Measurements from ENCODE around the gene OBP2B.
"Not testable (repeated sequence)": the region's sequence is repeated elsewhere in the genome, so short reads cannot be mapped to it uniquely, and the experiment has no call there.

Gene OBP2B

DNA sequence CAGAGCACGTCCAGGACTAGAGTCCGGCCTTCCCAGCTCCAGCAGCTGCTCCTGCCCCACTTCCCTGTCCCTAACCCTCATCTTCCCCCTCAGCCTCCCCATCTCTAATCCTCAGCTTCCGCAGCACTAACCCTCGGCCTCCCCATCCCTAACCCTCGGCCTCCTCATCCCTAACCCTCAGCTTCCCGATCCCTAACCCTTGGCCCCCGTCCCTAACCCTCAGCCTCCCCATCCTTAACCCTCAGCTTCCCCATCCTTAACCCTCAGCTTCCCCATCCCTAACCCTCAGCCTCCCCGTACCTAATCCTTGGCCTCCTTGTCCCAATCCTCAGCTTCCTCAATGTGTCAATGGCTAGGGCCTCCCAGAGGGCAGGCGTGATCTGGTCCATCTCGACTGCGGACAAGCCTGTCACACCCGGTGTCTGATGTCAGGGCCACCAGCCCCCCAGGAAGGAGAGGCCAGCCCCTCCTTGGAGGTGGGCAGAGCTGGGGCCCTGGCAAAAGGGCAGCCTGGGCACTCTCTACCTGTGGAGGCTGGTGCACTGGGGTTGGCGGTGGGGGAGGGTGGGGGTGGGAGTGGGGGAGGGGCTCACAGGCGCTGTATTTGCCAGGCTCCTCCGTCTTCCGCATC is 1.4 kb downstream of the OBP2B start:
- no peak for DNase-seq (ENCODE audit: low read depth in 1 of 2, low spot score in 1 of 2)
- in situ Hi-C loops (cut with HindIII; ENCODE audit: low pct_unique_long_range_greater_than_20kb, low sequenced_read_pairs) = no loop called here
- no peak for TF ChIP-seq JUND (IDR thresholded peaks at IDR 0.05; ENCODE audit: low read depth)

DNA sequence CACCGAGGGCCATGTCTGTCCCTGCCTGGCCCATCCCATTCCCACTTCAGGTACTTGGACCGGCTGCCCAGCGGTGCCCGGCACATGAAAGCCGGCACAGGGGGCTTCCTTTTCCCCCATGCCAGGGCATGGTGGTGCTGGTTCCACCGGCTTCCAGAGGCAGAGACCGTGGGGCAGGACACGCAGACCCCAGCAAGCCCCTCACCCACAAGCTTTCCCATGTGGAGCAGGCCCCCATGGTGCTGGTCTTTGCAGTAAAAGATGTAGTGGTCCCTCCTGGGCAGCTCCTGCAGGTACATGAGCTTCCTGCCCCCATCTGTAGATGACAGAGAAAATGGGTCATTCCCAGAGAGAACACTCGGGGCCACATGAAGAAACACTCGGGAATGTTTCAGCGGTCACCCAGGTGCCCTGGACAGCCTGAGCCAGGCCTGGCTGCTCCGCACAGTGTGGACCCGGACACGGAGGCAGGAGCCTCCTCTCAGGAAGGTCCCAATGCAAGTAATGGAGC is 2.0 kb downstream of the OBP2B start:
- in situ Hi-C loops (cut with HindIII; ENCODE audit: low pct_unique_long_range_greater_than_20kb, low sequenced_read_pairs) = no loop called here
- DNase-seq (ENCODE audit: low read depth in 1 of 2, low spot score in 1 of 2) = no peak
- TF ChIP-seq JUND (IDR thresholded peaks at IDR 0.05; ENCODE audit: low read depth) = no peak

DNA sequence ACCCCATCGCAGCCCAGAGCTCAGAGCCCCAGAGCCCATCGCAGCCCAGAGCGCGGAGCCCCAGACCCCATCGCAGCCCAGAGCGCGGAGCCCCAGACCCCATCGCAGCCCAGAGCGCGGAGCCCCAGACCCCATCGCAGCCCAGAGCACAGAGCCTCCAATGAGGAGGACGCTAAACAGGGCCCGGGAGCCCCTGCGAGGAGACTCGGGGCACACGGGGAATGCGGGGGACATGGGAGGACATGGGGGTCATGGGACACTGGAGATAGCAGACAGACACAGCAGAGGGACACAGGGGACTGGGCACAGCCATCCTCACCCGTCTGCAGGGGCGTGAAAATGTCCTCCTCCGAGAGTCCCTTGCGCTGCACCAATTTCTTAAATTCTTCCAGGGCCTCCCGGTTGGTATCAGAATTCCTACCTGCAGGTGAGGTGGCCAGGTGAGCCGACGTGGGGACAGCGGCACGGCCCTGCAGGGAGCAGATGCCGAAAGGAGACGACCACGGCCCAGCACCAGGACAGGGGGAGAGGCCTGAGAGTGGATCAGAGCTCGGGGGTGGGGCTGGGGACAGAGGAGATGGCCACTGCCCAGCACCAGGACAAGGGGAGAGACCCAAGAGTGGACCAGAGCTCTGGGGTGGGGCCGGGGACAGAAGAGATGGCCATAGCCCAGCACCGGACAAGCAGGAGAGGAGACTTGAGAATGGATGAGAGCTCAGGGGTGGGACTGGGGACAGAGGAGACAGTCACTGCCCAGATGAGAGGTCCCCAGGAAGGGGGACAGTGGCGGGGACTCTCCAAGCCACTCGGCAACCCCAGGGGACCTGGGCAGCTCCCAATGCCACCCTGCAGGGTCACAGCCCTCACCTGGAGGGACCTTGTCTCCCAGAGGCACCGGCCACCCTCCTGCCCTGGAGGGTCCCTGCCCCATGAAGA is 2.8 kb downstream of the OBP2B start:
- DNase-seq (ENCODE audit: low read depth in 1 of 2, low spot score in 1 of 2) = no peak
- no peak for TF ChIP-seq JUND (IDR thresholded peaks at IDR 0.05; ENCODE audit: low read depth)
- in situ Hi-C loops (cut with HindIII; ENCODE audit: low pct_unique_long_range_greater_than_20kb, low sequenced_read_pairs) = no loop called here

DNA sequence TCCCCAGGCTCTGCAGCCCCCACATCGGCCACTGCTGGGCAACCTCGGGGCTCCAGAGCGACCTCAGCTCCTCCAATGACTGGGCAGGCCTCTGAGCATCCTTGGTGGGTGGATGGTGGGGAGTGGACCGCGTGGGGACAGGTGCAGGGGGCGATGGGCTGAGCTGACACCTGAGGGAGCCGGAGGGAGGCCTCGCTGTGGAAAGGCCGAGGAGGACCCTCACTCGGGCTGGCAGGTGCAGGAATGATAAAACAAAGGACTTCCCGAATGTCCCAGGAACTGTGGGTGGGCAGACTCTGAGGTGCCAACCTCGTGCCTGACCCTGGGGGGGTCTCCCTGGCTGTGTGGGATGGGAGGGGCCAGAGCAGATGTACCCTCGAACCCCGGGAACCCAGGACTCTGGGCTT is 3.6 kb downstream of the OBP2B start:
- DNase-seq (ENCODE audit: low read depth in 1 of 2, low spot score in 1 of 2); in situ Hi-C loops (cut with HindIII; ENCODE audit: low pct_unique_long_range_greater_than_20kb, low sequenced_read_pairs): not testable (repeated sequence)

DNA sequence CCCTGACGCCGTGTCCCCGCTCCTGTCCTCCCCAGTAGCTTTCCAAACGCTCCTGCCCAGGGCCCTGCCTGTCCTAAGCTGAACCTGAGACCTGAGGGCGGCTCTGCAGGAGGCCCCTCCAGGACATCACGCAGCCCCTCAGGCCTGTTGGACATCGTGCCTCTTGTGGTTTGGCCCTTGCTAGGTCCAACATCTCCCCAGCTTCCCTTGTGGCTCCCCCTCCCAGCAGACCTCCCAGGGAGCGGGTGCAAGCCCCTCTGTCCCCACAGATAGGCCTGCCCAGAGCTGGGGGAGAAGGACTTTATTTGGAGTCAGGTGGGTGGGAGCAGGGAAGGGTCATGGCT is 4.1 kb downstream of the OBP2B start:
- DNase-seq (ENCODE audit: low read depth in 1 of 2, low spot score in 1 of 2) = no peak
- in situ Hi-C loops (cut with HindIII; ENCODE audit: low pct_unique_long_range_greater_than_20kb, low sequenced_read_pairs) = no loop called here
- no peak for TF ChIP-seq JUND (IDR thresholded peaks at IDR 0.05; ENCODE audit: low read depth)

DNA sequence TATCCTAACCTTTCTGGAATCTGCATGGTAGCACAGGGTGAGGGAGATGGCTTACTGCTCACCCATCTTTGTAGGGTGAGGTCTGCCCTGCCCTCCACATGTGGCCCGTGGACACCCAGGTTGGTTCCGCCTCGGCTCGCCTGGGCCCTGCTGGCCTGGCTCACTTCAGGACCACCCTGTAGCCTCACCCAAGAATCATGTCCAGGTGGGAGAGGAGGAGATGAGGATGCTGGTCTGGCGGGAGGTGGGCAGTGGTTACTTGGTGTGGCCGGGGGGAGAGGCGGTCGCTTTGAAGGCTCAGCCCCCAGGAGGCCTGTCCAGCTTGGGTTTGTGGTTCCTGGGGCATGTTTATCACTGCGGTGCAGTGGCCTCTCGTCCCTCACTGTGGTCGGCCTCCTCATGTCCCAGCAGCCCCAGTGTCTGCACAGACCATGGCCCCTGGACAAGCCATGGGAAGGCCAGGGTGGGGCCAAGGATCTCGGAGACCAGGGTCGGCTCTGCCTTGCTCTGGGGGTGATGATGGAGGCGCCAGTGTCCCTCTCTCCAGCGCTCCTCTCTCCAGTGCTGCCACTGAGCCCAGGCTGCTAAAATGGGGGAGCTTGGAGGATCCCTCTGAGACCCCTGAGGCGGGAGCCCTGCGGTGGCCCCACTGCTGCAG is 4.6 kb downstream of the OBP2B start:
- no peak for DNase-seq (ENCODE audit: low read depth in 1 of 2, low spot score in 1 of 2)
- TF ChIP-seq JUND (IDR thresholded peaks at IDR 0.05; ENCODE audit: low read depth) = no peak
- in situ Hi-C loops (cut with HindIII; ENCODE audit: low pct_unique_long_range_greater_than_20kb, low sequenced_read_pairs) = no loop called here

DNA sequence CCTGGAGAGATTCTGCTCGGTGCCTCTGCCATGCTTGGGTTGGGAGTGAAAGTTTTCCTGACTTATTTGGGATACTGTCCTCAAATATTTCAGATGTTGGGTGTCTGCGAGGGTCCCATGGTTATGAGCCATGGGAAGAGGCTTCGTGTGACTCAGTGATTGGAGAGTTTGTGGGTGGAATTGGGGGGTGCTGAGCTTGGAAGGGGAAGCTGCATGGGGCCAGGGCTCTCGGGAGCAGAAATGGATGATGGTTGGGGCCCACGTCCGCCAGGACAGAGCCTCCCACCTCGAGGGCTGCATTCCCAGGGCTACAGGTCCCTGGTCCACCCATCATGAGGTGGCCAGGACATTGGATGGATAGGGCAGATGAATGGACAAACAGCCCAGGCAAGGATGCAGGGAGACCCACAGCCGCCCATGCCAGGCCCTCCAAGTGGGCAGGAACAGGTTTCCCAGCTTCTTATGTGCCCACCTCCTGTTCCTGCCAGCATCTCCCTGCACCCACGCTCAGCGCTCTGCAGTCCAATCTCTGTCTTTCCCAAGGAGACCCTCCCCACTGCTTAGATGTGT is 5.5 kb downstream of the OBP2B start:
- in situ Hi-C loops (cut with HindIII; ENCODE audit: low pct_unique_long_range_greater_than_20kb, low sequenced_read_pairs) = no loop called here
- TF ChIP-seq JUND (IDR thresholded peaks at IDR 0.05; ENCODE audit: low read depth) = no peak
- DNase-seq (ENCODE audit: low read depth in 1 of 2, low spot score in 1 of 2) = no peak

DNA sequence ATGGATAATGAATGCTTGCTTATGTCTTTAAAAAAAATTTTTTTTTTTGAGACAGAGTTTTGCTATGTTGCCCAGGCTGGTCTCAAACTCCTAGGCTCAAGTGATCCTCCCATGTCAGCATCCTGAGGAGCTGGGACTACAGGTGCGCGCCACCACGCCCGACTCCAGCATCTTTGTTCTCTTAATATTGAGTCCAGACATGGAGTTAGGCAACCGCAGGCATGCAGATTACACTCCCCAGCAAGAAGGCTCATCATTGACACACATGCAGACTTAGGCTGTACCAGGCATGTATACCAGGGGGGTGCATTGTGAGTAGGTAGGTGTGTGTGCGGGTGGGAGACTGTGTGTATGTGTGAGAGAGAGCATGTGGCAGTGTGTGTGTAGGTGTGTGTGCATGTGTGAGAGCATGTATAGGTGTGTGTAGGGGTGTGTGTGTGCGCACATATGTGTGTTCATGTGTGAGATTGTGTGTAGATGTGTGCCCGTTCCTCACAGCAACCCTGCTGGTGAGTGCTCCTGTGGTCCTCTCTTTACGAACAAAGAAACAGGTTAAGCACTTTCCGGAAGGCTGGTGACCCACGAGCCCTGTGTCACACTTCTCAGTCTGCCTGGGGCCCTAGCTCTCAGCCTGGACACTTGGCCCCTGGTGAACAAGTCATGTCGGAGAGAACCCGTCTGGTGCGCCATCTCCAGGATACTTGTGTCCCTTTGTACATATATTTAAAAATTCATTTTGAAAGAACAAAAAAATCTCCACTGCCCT is 6.2 kb downstream of the OBP2B start:
- no peak for TF ChIP-seq JUND (IDR thresholded peaks at IDR 0.05; ENCODE audit: low read depth)
- in situ Hi-C loops (cut with HindIII; ENCODE audit: low pct_unique_long_range_greater_than_20kb, low sequenced_read_pairs) = no loop called here
- no peak for DNase-seq (ENCODE audit: low read depth in 1 of 2, low spot score in 1 of 2)

DNA sequence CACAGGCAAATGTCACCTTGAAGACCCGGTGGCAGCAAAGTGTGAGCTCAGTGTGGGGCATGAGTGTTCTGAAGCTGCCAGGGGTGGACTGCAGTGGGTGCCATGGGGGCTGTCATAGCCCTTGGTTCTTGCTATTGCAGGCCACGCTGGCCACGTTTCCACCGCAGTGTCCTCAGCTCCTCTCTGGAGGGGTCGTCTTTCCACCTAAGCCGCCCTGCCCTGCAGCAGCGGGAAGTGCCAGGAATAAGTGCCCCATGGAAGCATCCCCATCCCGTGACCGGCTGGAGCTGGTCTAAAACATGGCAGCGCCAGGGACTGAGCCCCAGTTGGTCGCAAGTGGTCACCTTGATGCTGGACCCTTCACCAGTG is 6.9 kb downstream of the OBP2B start:
- DNase-seq (ENCODE audit: low read depth in 1 of 2, low spot score in 1 of 2) = no peak
- TF ChIP-seq JUND (IDR thresholded peaks at IDR 0.05; ENCODE audit: low read depth) = no peak
- in situ Hi-C loops (cut with HindIII; ENCODE audit: low pct_unique_long_range_greater_than_20kb, low sequenced_read_pairs) = no loop called here

DNA sequence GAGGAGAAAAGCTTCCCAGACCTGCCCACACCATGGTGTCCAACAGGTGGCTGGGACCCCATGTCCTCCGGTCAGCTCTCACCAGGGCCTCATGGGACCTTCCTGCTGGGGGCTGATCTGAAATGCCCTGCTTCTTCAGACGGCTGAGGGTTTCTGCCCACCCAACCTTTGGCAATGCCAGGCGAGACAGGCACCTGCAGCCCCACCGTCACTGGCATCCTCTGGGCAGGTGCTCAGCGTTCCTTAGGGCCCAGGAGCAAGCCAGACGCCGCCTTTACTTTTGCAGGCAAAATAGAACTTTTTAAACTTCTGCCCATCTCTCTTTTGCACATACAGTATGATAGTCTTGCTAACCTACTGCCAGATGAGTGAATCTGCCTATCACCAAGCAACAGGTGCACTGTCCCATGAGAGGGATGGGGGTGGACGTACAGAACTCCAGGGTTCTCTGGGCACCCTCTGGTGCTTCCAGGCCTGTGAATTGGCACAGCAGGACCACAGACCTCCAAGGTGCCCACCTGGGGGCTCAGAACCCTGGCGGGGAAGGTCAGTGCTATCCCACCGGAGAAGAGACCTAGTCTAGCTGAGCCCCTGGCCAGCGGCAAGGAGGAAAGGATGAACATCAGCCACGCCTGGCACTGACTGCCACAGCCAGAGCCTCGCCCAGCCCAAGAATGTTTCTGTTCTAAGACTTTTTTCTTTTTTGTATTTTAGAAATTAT is 7.5 kb downstream of the OBP2B start:
- no peak for DNase-seq (ENCODE audit: low read depth in 1 of 2, low spot score in 1 of 2)
- in situ Hi-C loops (cut with HindIII; ENCODE audit: low pct_unique_long_range_greater_than_20kb, low sequenced_read_pairs) = no loop called here
- TF ChIP-seq JUND (IDR thresholded peaks at IDR 0.05; ENCODE audit: low read depth) = no peak

DNA sequence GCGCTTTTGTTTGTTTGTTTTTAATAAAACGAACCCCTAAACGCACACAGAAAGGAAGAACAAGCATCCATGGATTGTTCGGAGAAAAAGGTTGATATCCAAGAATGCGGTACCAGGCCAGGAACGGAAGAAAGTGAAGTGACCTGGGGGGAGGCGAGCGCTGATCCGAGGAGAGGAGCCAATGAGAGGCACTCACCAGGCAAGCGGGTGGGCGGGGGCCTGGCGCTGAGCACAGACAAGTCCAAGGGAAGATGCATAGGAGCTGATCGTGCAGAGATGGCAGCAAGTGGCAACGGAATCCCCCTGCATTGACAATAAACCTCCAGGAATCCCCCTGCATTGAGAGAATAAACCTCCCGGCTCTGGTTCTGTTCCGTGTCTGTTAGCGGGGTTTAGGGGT is 8.4 kb downstream of the OBP2B start:
- DNase-seq (ENCODE audit: low read depth in 1 of 2, low spot score in 1 of 2) = no peak
- TF ChIP-seq JUND (IDR thresholded peaks at IDR 0.05; ENCODE audit: low read depth) = no peak
- in situ Hi-C loops (cut with HindIII; ENCODE audit: low pct_unique_long_range_greater_than_20kb, low sequenced_read_pairs) = no loop called here

All from T47D (cell line).